HepG2 (cell line): Measurements from ENCODE around the gene MEAF6. TPM values are rescaled to one million over a fixed set of nuclear protein-coding genes. Genes with fewer than 3 reads are reported as not detected.

ENCODE experiments used
- ADNP ChIP-seq: sonication (generic); formaldehyde crosslinking; IDR thresholded peaks from 2 replicates; pipeline ENCODE4 v1.4.0; 2020; ENCODE audit warnings: missing genetic modification reagents
- CREB1 ChIP-seq, 2 experiments: fragments of 450-650 bp in 1 of 2; IDR thresholded peaks; 2 replicates each; pipeline ENCODE4 v1.6.1; 2016 to 2017; ENCODE audit warnings: control low read depth in 1 of 2, mild to moderate bottlenecking in 1 of 2, missing compliant biosample characterization in 1 of 2, missing genetic modification characterization in 1 of 2
- CREM ChIP-seq, 2 experiments: sonication (generic) in 1 of 2; formaldehyde crosslinking in 1 of 2; IDR thresholded peaks; 2 replicates each; pipeline versions ENCODE4 v1.4.0 to v1.6.1; 2016 to 2020; ENCODE audit warnings: antibody characterized with exemption in 1 of 2, mild to moderate bottlenecking in 1 of 2, missing genetic modification reagents in 1 of 2
- ELF4 ChIP-seq: sonication (generic); formaldehyde crosslinking; IDR thresholded peaks from 2 replicates; pipeline ENCODE4 v1.5.0; 2020; ENCODE audit warnings: missing genetic modification reagents, mild to moderate bottlenecking, moderate library complexity, borderline replicate concordance
- FOXO1 ChIP-seq: sonication (generic); formaldehyde crosslinking; IDR thresholded peaks from 2 replicates; pipeline ENCODE4 v1.4.0; 2020; ENCODE audit warnings: missing genetic modification reagents
- GPN1 ChIP-seq: sonication (generic); formaldehyde crosslinking; IDR thresholded peaks from 2 replicates; pipeline ENCODE4 v1.5.1; 2020; ENCODE audit warnings: missing genetic modification reagents, borderline replicate concordance
- JARID2 ChIP-seq: sonication (generic); formaldehyde crosslinking; IDR thresholded peaks from 2 replicates; pipeline ENCODE4 v1.8.1; 2023; ENCODE audit warnings: missing genetic modification reagents, inconsistent platforms; ENCODE audit not compliant: insufficient replicate concordance
- MLX ChIP-seq: IDR thresholded peaks from 2 replicates; pipeline ENCODE4 v1.6.1; 2016
- MTA1 ChIP-seq: sonication (generic); formaldehyde crosslinking; IDR thresholded peaks from 2 replicates; pipeline ENCODE4 v1.4.0; 2020; ENCODE audit warnings: missing genetic modification reagents, mild to moderate bottlenecking, borderline replicate concordance
- POLR2A ChIP-seq, 2 experiments: IDR thresholded peaks; 2 replicates each; pipeline ENCODE4 v1.6.1; 2011; ENCODE audit warnings: low read depth in 2 of 2, low read length in 2 of 2, mild to moderate bottlenecking in 1 of 2, moderate library complexity in 1 of 2; ENCODE audit not compliant: insufficient read depth in 1 of 2
- PREB ChIP-seq: sonication (generic); formaldehyde crosslinking; IDR thresholded peaks from 2 replicates; pipeline ENCODE4 v1.4.0; 2020; ENCODE audit warnings: missing genetic modification reagents
- SIX4 ChIP-seq: sonication (generic); formaldehyde crosslinking; IDR thresholded peaks from 2 replicates; pipeline ENCODE4 v1.4.0; 2020; ENCODE audit warnings: missing genetic modification reagents
- SMARCC2 ChIP-seq: fragments of 450-650 bp; IDR thresholded peaks from 2 replicates; pipeline ENCODE4 v1.6.1; 2017; ENCODE audit warnings: antibody characterized with exemption, mild to moderate bottlenecking
- SNRNP70 ChIP-seq: fragments of 200-400 bp; formaldehyde crosslinking; IDR thresholded peaks from 2 replicates; pipeline ENCODE4 v1.6.1; 2017; ENCODE audit warnings: mild to moderate bottlenecking, low read depth, low read length, moderate library complexity
- SRY ChIP-seq: sonication (generic); formaldehyde crosslinking; IDR thresholded peaks from 2 replicates; pipeline ENCODE4 v1.8.0; 2022; ENCODE audit warnings: mild to moderate bottlenecking, missing genetic modification reagents
- ZBTB21 ChIP-seq: sonication (generic); formaldehyde crosslinking; IDR thresholded peaks from 2 replicates; pipeline ENCODE4 v1.4.0; 2020; ENCODE audit warnings: missing genetic modification reagents
- ZNF510 ChIP-seq: sonication (generic); formaldehyde crosslinking; IDR thresholded peaks from 2 replicates; pipeline ENCODE4 v1.4.0; 2020; ENCODE audit warnings: low read depth, mild to moderate bottlenecking, missing genetic modification reagents
- ZNF556 ChIP-seq: sonication (generic); formaldehyde crosslinking; IDR thresholded peaks from 2 replicates; pipeline ENCODE4 v1.4.0; 2020; ENCODE audit warnings: mild to moderate bottlenecking, missing genetic modification reagents, borderline replicate concordance
- ZNF674 ChIP-seq: sonication (generic); formaldehyde crosslinking; IDR thresholded peaks from 2 replicates; pipeline ENCODE4 v1.5.0; 2020; ENCODE audit warnings: low read depth, mild to moderate bottlenecking, missing genetic modification reagents
- ZNF878 ChIP-seq: sonication (generic); formaldehyde crosslinking; IDR thresholded peaks from 2 replicates; pipeline ENCODE4 v1.8.1; 2023; ENCODE audit warnings: mild to moderate bottlenecking, missing genetic modification reagents, moderate library complexity
- ZSCAN29 ChIP-seq: sonication (generic); formaldehyde crosslinking; conservative IDR thresholded peaks from 2 replicates; pipeline ENCODE4 v1.4.0; 2020; ENCODE audit warnings: mild to moderate bottlenecking, missing genetic modification reagents
- polyA plus RNA-seq, 8 experiments: library from polyadenylated mRNA; depleted of rRNA in 3 of 8; stranded (reverse) in 7 of 8; unstranded in 1 of 8; fragments of >200 nt; fragmentation: Illumina TruSeq in 4 of 8; extraction: Trizol in 4 of 8; gene quantifications; 2 replicates each; pipeline versions ENCODE4 v1.2.1 to v1.2.3, GENCODE V29; 2011 to 2016; ENCODE audit warnings: low read depth in 4 of 8, missing spikeins in 1 of 8, mixed read lengths in 1 of 8; ENCODE audit not compliant: insufficient read depth in 1 of 8
- total RNA-seq, 5 experiments: library from RNA; depleted of rRNA; stranded (reverse); fragments of >200 nt; fragmentation: Illumina TruSeq; extraction: Trizol; gene quantifications; 2 replicates each; pipeline ENCODE4 v1.2.3, GENCODE V29; 2016; ENCODE audit warnings: low read depth in 1 of 5
- TF ChIP-seq, protein P1 (sequence below): sonication (generic); formaldehyde crosslinking; IDR thresholded peaks from 2 replicates; pipeline ENCODE4 v1.5.0; 2020; ENCODE audit warnings: missing genetic modification reagents, mild to moderate bottlenecking, borderline replicate concordance
- TF ChIP-seq, protein P2 (sequence below): IDR thresholded peaks from 2 replicates; pipeline ENCODE4 v1.6.1; 2016; ENCODE audit warnings: low read depth
- TF ChIP-seq, protein P3 (sequence below): sonication (generic); formaldehyde crosslinking; IDR thresholded peaks from 2 replicates; pipeline ENCODE4 v1.4.0; 2020; ENCODE audit warnings: missing genetic modification reagents

MEAF6 gene
- total and polyA plus RNA-seq, 2 of the 13 experiments (the other 11 are each of a cell fraction or from before 2014, with no cell fraction given) = 29.5 to 45.6 TPM

DNA sequence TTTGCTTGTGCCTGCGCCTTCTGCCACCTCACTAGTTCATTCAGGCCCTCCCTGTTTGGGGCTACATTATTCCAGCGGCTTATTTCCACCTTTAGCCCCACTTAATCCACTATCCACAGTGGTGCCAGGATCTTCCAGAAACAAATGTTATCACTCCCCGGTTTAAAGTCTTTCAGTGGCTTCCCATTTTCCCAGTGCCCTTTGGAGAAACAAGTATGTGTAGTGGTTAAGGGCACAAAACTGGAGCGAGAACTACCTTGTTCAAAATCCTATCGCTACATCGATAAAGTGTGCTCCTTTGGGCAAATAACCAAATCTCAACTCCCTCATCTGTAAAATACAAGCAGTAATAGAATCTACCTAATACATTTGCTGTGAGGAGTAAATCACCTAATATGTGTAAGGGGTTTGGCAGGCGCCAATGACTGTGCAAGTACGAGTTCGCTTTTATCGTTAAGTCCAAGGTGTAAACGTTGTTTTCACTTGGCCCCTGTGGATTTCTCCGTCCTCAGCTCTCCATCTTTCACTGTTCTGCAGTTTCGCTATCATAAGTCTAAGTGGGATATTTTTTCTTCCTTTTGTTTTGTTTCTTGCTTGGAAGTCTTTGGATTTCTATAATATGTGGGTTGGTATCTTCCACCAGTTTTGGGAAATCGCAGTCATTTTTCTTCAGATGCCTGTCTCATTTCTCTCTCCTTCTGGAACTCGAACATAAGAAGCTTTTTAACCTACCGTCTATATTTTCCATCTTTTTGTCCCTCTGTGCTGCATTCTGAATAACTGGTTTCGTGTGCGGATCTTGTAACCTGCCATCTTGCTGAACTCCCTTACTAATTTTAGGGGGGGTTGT, 844 bp upstream of the MEAF6 start (continued):
- TF ChIP-seq, protein P1, sequence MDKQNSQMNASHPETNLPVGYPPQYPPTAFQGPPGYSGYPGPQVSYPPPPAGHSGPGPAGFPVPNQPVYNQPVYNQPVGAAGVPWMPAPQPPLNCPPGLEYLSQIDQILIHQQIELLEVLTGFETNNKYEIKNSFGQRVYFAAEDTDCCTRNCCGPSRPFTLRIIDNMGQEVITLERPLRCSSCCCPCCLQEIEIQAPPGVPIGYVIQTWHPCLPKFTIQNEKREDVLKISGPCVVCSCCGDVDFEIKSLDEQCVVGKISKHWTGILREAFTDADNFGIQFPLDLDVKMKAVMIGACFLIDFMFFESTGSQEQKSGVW (CRISPR knock-in tag) = no peak
- no peak for TF ChIP-seq SNRNP70
- TF ChIP-seq ZNF510 (CRISPR knock-in tag) = no peak
- TF ChIP-seq CREM (IDR thresholded peaks at IDR 0.05) = no peak
- TF ChIP-seq CREM (CRISPR knock-in tag; IDR thresholded peaks at IDR 0.05) = no peak
- 0 out of 2 replicates have a peak, but pooled peaks have one; percentile 6 for TF ChIP-seq ZBTB21 (CRISPR knock-in tag)
- no peak for TF ChIP-seq SIX4 (CRISPR knock-in tag)
- no peak for TF ChIP-seq SRY (CRISPR knock-in tag)
- no peak for TF ChIP-seq JARID2 (CRISPR knock-in tag)
- TF ChIP-seq CREB1 (IDR thresholded peaks at IDR 0.05) = no peak
- peak; percentile 70 for TF ChIP-seq CREB1 (CRISPR knock-in tag; IDR thresholded peaks at IDR 0.05)
- no peak for TF ChIP-seq POLR2A (IDR thresholded peaks at IDR 0.05; ENCODE audit: insufficient read depth in 1 of 2, low read depth in 2 of 2, low read length in 2 of 2)
- 0 out of 2 replicates have a peak, but pooled peaks have one; percentile 54 for TF ChIP-seq ELF4 (CRISPR knock-in tag)
- no peak for TF ChIP-seq ZNF556 (CRISPR knock-in tag)
- 0 out of 2 replicates have a peak, but pooled peaks have one; percentile 1 for TF ChIP-seq ZNF878 (CRISPR knock-in tag)
- TF ChIP-seq ZSCAN29 = 0 out of 2 replicates have a peak, but pooled peaks have one; percentile 20
- no peak for TF ChIP-seq ZNF674 (CRISPR knock-in tag)
- TF ChIP-seq, protein P2, sequence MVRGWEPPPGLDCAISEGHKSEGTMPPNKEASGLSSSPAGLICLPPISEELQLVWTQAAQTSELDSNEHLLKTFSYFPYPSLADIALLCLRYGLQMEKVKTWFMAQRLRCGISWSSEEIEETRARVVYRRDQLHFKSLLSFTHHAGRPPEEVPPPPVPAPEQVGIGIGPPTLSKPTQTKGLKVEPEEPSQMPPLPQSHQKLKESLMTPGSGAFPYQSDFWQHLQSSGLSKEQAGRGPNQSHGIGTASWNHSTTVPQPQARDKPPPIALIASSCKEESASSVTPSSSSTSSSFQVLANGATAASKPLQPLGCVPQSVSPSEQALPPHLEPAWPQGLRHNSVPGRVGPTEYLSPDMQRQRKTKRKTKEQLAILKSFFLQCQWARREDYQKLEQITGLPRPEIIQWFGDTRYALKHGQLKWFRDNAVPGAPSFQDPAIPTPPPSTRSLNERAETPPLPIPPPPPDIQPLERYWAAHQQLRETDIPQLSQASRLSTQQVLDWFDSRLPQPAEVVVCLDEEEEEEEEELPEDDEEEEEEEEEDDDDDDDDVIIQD (CRISPR knock-in tag) = no peak
- no peak for TF ChIP-seq GPN1
- TF ChIP-seq MTA1 (CRISPR knock-in tag) = no peak; the same call in 1 of the 2 replicates
- TF ChIP-seq ADNP = no peak
- no peak for TF ChIP-seq PREB
- TF ChIP-seq FOXO1 (CRISPR knock-in tag) = no peak
- TF ChIP-seq, protein P3, sequence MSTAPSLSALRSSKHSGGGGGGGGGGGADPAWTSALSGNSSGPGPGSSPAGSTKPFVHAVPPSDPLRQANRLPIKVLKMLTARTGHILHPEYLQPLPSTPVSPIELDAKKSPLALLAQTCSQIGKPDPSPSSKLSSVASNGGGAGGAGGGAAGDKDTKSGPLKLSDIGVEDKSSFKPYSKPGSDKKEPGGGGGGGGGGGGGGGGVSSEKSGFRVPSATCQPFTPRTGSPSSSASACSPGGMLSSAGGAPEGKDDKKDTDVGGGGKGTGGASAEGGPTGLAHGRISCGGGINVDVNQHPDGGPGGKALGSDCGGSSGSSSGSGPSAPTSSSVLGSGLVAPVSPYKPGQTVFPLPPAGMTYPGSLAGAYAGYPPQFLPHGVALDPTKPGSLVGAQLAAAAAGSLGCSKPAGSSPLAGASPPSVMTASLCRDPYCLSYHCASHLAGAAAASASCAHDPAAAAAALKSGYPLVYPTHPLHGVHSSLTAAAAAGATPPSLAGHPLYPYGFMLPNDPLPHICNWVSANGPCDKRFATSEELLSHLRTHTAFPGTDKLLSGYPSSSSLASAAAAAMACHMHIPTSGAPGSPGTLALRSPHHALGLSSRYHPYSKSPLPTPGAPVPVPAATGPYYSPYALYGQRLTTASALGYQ = no peak
- TF ChIP-seq SMARCC2 = no peak
- no peak for TF ChIP-seq MLX (CRISPR knock-in tag)
